ENCODE measurements around the gene CFAP65.

DNA sequence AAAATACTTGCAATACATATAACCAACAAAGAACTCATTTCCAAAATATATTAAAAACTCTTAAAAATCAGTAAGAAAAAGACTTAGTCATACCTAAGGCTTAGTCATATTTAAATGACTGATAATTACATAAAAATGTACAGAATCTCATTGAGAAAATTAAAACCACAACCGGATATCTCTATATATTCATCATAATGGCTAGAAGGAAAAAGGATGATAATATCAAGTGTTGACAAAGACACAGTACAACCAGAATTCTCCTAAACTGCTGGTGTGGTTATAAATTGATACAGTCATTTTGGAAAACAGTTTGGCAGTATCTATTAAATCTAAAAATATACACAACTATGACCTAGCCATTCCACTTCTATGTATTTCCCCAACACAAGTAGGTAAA lies 46.5 kb upstream of the CFAP65 start:
- TF ChIP-seq ZNF703 (CRISPR knock-in tag; IDR thresholded peaks at IDR 0.05; ENCODE audit: borderline replicate concordance): no peak
- TF ChIP-seq, protein P1, sequence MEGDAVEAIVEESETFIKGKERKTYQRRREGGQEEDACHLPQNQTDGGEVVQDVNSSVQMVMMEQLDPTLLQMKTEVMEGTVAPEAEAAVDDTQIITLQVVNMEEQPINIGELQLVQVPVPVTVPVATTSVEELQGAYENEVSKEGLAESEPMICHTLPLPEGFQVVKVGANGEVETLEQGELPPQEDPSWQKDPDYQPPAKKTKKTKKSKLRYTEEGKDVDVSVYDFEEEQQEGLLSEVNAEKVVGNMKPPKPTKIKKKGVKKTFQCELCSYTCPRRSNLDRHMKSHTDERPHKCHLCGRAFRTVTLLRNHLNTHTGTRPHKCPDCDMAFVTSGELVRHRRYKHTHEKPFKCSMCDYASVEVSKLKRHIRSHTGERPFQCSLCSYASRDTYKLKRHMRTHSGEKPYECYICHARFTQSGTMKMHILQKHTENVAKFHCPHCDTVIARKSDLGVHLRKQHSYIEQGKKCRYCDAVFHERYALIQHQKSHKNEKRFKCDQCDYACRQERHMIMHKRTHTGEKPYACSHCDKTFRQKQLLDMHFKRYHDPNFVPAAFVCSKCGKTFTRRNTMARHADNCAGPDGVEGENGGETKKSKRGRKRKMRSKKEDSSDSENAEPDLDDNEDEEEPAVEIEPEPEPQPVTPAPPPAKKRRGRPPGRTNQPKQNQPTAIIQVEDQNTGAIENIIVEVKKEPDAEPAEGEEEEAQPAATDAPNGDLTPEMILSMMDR (CRISPR knock-in tag; IDR thresholded peaks at IDR 0.05): no peak
- TF ChIP-seq ZNF510 (CRISPR knock-in tag; IDR thresholded peaks at IDR 0.05; ENCODE audit: low read depth): no peak
- TF ChIP-seq ZEB1 (IDR thresholded peaks at IDR 0.05; ENCODE audit: insufficient replicate concordance, low read depth): no peak
- TF ChIP-seq, protein P2, sequence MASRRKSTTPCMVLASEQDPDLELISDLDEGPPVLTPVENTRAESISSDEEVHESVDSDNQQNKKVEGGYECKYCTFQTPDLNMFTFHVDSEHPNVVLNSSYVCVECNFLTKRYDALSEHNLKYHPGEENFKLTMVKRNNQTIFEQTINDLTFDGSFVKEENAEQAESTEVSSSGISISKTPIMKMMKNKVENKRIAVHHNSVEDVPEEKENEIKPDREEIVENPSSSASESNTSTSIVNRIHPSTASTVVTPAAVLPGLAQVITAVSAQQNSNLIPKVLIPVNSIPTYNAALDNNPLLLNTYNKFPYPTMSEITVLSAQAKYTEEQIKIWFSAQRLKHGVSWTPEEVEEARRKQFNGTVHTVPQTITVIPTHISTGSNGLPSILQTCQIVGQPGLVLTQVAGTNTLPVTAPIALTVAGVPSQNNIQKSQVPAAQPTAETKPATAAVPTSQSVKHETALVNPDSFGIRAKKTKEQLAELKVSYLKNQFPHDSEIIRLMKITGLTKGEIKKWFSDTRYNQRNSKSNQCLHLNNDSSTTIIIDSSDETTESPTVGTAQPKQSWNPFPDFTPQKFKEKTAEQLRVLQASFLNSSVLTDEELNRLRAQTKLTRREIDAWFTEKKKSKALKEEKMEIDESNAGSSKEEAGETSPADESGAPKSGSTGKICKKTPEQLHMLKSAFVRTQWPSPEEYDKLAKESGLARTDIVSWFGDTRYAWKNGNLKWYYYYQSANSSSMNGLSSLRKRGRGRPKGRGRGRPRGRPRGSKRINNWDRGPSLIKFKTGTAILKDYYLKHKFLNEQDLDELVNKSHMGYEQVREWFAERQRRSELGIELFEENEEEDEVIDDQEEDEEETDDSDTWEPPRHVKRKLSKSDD (CRISPR knock-in tag; IDR thresholded peaks at IDR 0.05; ENCODE audit: low read depth): no peak

All from HepG2 (cell line).